IMR-90 (cell line): ENCODE results near the gene LRRC3B. TPM values are rescaled to one million over a fixed set of nuclear protein-coding genes. Genes with fewer than 3 reads are reported as not detected.

Experiments used
- ATAC-seq: fragments of 200-7000 bp; cut with Tn5 transposase; 2 replicates; pipeline ENCODE4 v1.9.1; 2020; ENCODE audit warnings: low read depth, mild to moderate bottlenecking, moderate library complexity
- BruUV-seq: library from RNA; stranded (reverse); fragments of 400-500 nt; replicated peaks from 2 replicates; lab custom pipeline; 2021; lab: Mats Ljungman, UMichigan
- CTCF ChIA-PET: fragments of 300-600 bp; formaldehyde crosslinking; extraction: SDS; loops from one replicate; lab custom pipeline; 2021; ENCODE audit warnings: antibody characterized with exemption; lab: Yijun Ruan, JAX
- POLR2A ChIA-PET: fragments of 300-600 bp; sonication (Branson Sonifier 250); formaldehyde crosslinking; loops from one replicate; lab custom pipeline; 2022; ENCODE audit warnings: antibody characterized with exemption; ENCODE audit not compliant: unreplicated experiment; lab: Charles Lee
- DNase-seq: peaks from one replicate; pipeline ENCODE4 v3.0.0; 2013
- H2AFZ ChIP-seq: replicated peaks from 2 replicates; pipeline ENCODE3; 2013; ENCODE audit warnings: low read length, mild to moderate bottlenecking; ENCODE audit not compliant: poor library complexity
- H2AK5ac ChIP-seq: 2 replicates; pipeline ENCODE4 v1.6.1; 2013; ENCODE audit warnings: low read depth, low read length, inconsistent platforms
- H2AK9ac ChIP-seq: replicated peaks from 2 replicates; pipeline ENCODE3; 2013; ENCODE audit warnings: mild to moderate bottlenecking, low read depth, low read length, moderate library complexity; ENCODE audit not compliant: poor library complexity
- H2BK120ac ChIP-seq: 2 replicates; pipeline ENCODE4 v1.6.1; 2013; ENCODE audit warnings: low read depth, low read length, inconsistent platforms
- H2BK15ac ChIP-seq: 3 replicates; pipeline ENCODE4 v1.6.1; 2013; ENCODE audit warnings: low read depth, low read length, inconsistent platforms
- H2BK20ac ChIP-seq: 2 replicates; pipeline ENCODE4 v1.6.1; 2013; ENCODE audit warnings: low read depth, mild to moderate bottlenecking, inconsistent platforms, low read length, moderate library complexity
- H2BK5ac ChIP-seq: 2 replicates; pipeline ENCODE4 v1.6.1; 2013; ENCODE audit warnings: mild to moderate bottlenecking, low read depth, low read length, inconsistent platforms; ENCODE audit not compliant: poor library complexity, severe bottlenecking
- H3K14ac ChIP-seq: replicated peaks from 2 replicates; pipeline ENCODE4 v1.6.1; 2013; ENCODE audit warnings: low read depth, low read length, inconsistent platforms
- H3K18ac ChIP-seq: 2 replicates; pipeline ENCODE4 v1.6.1; 2013; ENCODE audit warnings: low read depth, low read length, control low read depth
- H3K23ac ChIP-seq: 2 replicates; pipeline ENCODE4 v1.6.1; 2013; ENCODE audit warnings: low read depth, low read length, inconsistent platforms
- H3K27ac ChIP-seq: 2 replicates; pipeline ENCODE4 v1.5.1; 2013; ENCODE audit warnings: mild to moderate bottlenecking, control low read depth, low read length; ENCODE audit not compliant: insufficient read depth
- H3K27me3 ChIP-seq: 2 replicates; pipeline ENCODE4 v1.6.1; 2013; ENCODE audit warnings: low read length; ENCODE audit not compliant: control insufficient read depth, insufficient read depth
- H3K36me3 ChIP-seq: 2 replicates; pipeline ENCODE4 v1.6.1; 2013; ENCODE audit warnings: low read length, mixed read lengths; ENCODE audit not compliant: control insufficient read depth, insufficient read depth
- H3K4ac ChIP-seq: 2 replicates; pipeline ENCODE4 v1.6.1; 2013; ENCODE audit warnings: low read depth, low read length, inconsistent platforms
- H3K4me1 ChIP-seq: 2 replicates; pipeline ENCODE4 v1.6.1; 2013; ENCODE audit warnings: low read length, mixed read lengths; ENCODE audit not compliant: control insufficient read depth, insufficient read depth
- H3K4me2 ChIP-seq: 2 replicates; pipeline ENCODE4 v1.6.1; 2013; ENCODE audit warnings: low read depth, mild to moderate bottlenecking, control low read depth, low read length, moderate library complexity
- H3K4me3 ChIP-seq: 2 replicates; pipeline ENCODE4 v1.5.1; 2013; ENCODE audit warnings: low read depth, mild to moderate bottlenecking, control low read depth, low read length, moderate library complexity; ENCODE audit not compliant: insufficient read depth
- H3K56ac ChIP-seq: 2 replicates; pipeline ENCODE4 v1.6.1; 2013; ENCODE audit warnings: low read length, inconsistent platforms; ENCODE audit not compliant: insufficient read depth; ENCODE audit errors: extremely low read depth
- H3K79me1 ChIP-seq, 2 experiments: 2 replicates each; pipeline ENCODE4 v1.6.1; 2013; ENCODE audit warnings: low read length in 2 of 2, inconsistent platforms in 1 of 2, low read depth in 1 of 2
- H3K9ac ChIP-seq: 2 replicates; pipeline ENCODE4 v1.6.1; 2013; ENCODE audit warnings: low read depth, low read length, control low read depth
- H3K9me1 ChIP-seq: 2 replicates; pipeline ENCODE4 v1.6.1; 2013; ENCODE audit warnings: low read length, inconsistent platforms; ENCODE audit not compliant: insufficient read depth
- H3K9me3 ChIP-seq: 2 replicates; pipeline ENCODE4 v1.6.1; 2013; ENCODE audit warnings: low read length; ENCODE audit not compliant: control insufficient read depth, insufficient read depth
- H4K20me1 ChIP-seq: 2 replicates; pipeline ENCODE4 v1.6.1; 2013; ENCODE audit warnings: low read length, inconsistent platforms; ENCODE audit not compliant: insufficient read depth
- H4K5ac ChIP-seq: 2 replicates; pipeline ENCODE4 v1.6.1; 2013; ENCODE audit warnings: mild to moderate bottlenecking, low read depth, low read length, control low read depth
- H4K8ac ChIP-seq, 2 experiments: 2 replicates each; pipeline ENCODE4 v1.6.1; 2013; ENCODE audit warnings: low read depth in 2 of 2, low read length in 2 of 2, control low read depth in 1 of 2, inconsistent platforms in 1 of 2
- H4K91ac ChIP-seq: 2 replicates; pipeline ENCODE4 v1.6.1; 2013; ENCODE audit warnings: low read depth, low read length, inconsistent platforms; ENCODE audit not compliant: insufficient read depth
- BHLHE40 ChIP-seq: fragments of 150-350 bp; IDR thresholded peaks from 2 replicates; pipeline ENCODE4 v1.6.1; 2016; ENCODE audit warnings: mild to moderate bottlenecking, low read depth, low read length
- CEBPB ChIP-seq: IDR thresholded peaks from 2 replicates; pipeline ENCODE4 v1.6.1; 2012; ENCODE audit warnings: low read depth, low read length, improper control_type of control experiment
- CHD1 ChIP-seq: IDR thresholded peaks from 2 replicates; pipeline ENCODE4 v1.6.1; 2012; ENCODE audit warnings: low read depth, low read length, improper control_type of control experiment
- CTCF ChIP-seq: conservative IDR thresholded peaks from 2 replicates; pipeline ENCODE4 v1.5.1; 2012; ENCODE audit warnings: mild to moderate bottlenecking, low read depth, low read length, improper control_type of control experiment
- ELK1 ChIP-seq: fragments of 150-350 bp; IDR thresholded peaks from 2 replicates; pipeline ENCODE4 v1.6.1; 2016; ENCODE audit warnings: low read depth, mild to moderate bottlenecking, low read length, moderate library complexity, borderline replicate concordance
- FOS ChIP-seq: fragments of 150-350 bp; IDR thresholded peaks from 2 replicates; pipeline ENCODE4 v1.6.1; 2016; ENCODE audit warnings: low read depth, low read length
- MAFK ChIP-seq: IDR thresholded peaks from 2 replicates; pipeline ENCODE4 v1.6.1; 2012; ENCODE audit warnings: low read depth, low read length, improper control_type of control experiment
- MAZ ChIP-seq: IDR thresholded peaks from 2 replicates; pipeline ENCODE4 v1.6.1; 2012; ENCODE audit warnings: low read depth, mild to moderate bottlenecking, low read length, improper control_type of control experiment, moderate library complexity, borderline replicate concordance
- MXI1 ChIP-seq: IDR thresholded peaks from 2 replicates; pipeline ENCODE4 v1.6.1; 2012; ENCODE audit warnings: low read depth, mild to moderate bottlenecking, low read length, moderate library complexity, borderline replicate concordance
- NFE2L2 ChIP-seq: fragments of 150-350 bp; IDR thresholded peaks from 2 replicates; pipeline ENCODE4 v1.6.1; 2016; ENCODE audit warnings: low read depth, mild to moderate bottlenecking, low read length
- POLR2A ChIP-seq: IDR thresholded peaks from 2 replicates; pipeline ENCODE4 v1.6.1; 2012; ENCODE audit warnings: mild to moderate bottlenecking, low read depth, low read length
- RAD21 ChIP-seq: IDR thresholded peaks from 2 replicates; pipeline ENCODE4 v1.6.1; 2012; ENCODE audit warnings: low read length, improper control_type of control experiment
- RCOR1 ChIP-seq: IDR thresholded peaks from 2 replicates; pipeline ENCODE4 v1.6.1; 2012; ENCODE audit warnings: mild to moderate bottlenecking, low read length, improper control_type of control experiment; ENCODE audit not compliant: insufficient replicate concordance
- RFX5 ChIP-seq: IDR thresholded peaks from 2 replicates; pipeline ENCODE4 v1.8.0; 2012; ENCODE audit warnings: low read depth, mild to moderate bottlenecking, low read length, moderate library complexity
- SMC3 ChIP-seq: fragments of 150-350 bp; IDR thresholded peaks from 2 replicates; pipeline ENCODE4 v1.6.1; 2016; ENCODE audit warnings: low read depth, mild to moderate bottlenecking, antibody characterized with exemption, low read length, moderate library complexity
- USF2 ChIP-seq: fragments of 150-350 bp; IDR thresholded peaks from 2 replicates; pipeline ENCODE4 v1.6.1; 2017; ENCODE audit warnings: mild to moderate bottlenecking, antibody characterized with exemption, low read length, low read depth
- WGBS, 2 experiments: methylation state at CpG; one replicate each; pipeline versions ENCODE4 v1.1.5 to v1.1.7; 2013; ENCODE audit warnings: missing lambda C conversion rate in 2 of 2; ENCODE audit not compliant: insufficient read length in 1 of 2; ENCODE audit errors: extremely low coverage in 2 of 2; 5-methylcytosine and 5-hydroxymethylcytosine counted together
- dilution Hi-C: fragments of 300-500 bp; cut with HindIII; formaldehyde crosslinking; loops from one replicate; pipeline ENCODE4 v1.14.3; 2018; ENCODE audit warnings: low sequenced_read_pairs; ENCODE audit not compliant: unreplicated experiment
- in situ Hi-C: fragments of 300-500 bp; cut with MboI; formaldehyde crosslinking; loops from 3 replicates; pipeline ENCODE4 v1.14.3; 2019; ENCODE audit warnings: low sequenced_read_pairs, inconsistent platforms, mixed read lengths
- intact Hi-C: fragments of 100-400 bp; cut with micrococcal nuclease; formaldehyde crosslinking; loops from 2 replicates; pipeline ENCODE4 v1.10.0; 2022
- polyA plus RNA-seq, 3 experiments: library from polyadenylated mRNA; depleted of rRNA; stranded (reverse); fragments of >200 nt; gene quantifications; 2 replicates each; pipeline ENCODE4 v1.2.3, GENCODE V29; 2012; ENCODE audit warnings: low replicate concordance in 1 of 3
- total RNA-seq: library from RNA; depleted of rRNA; stranded (reverse); fragments of >200 nt; gene quantifications from 2 replicates; pipeline ENCODE4 v1.2.3, GENCODE V29; 2012

The LRRC3B gene
- total and polyA plus RNA-seq, 2 of the 4 experiments (the other 2 are of a cell fraction): not detected

GRCh38 chr3:26621906-26622620 is 509 bp upstream of the LRRC3B start:
- Histone ChIP-seq H3K4me2 (no peak overlapping the region), H3K23ac (no peak overlapping the region), H4K8ac (no peak overlapping the region), H3K9ac (no peak overlapping the region), H4K91ac (no peak overlapping the region), H4K20me1 (no peaks in the 10 kb centered on the region), H4K5ac (no peak overlapping the region), H3K4me1 (no peaks in the 10 kb centered on the region), H3K18ac (no peak overlapping the region), H2AK9ac (no peak overlapping the region), H2BK15ac (no peak overlapping the region), H3K79me1 (no peaks in the 10 kb centered on the region), H2BK20ac (no peak overlapping the region), H3K4ac (no peak overlapping the region), H3K36me3 (no peaks in the 10 kb centered on the region), H3K9me1 (no peaks in the 10 kb centered on the region), H2BK120ac (no peak overlapping the region), H3K4me3 (no peak overlapping the region), H3K56ac (no peak overlapping the region), H2AK5ac (no peak overlapping the region), H3K9me3 (peaks cover 11% of the 10 kb centered on the region; the same call in 1 of the 2 replicates), H3K27me3 (no peaks in the 10 kb centered on the region), H2BK5ac (no peak overlapping the region), H3K27ac (no peak overlapping the region), H3K14ac (no peak overlapping the region), H2AFZ (no peak overlapping the region)
- DNase-seq (no peak), ATAC-seq (no peak)
- TF ChIP-seq FOS: no peak
- no peak for TF ChIP-seq CTCF
- TF ChIP-seq MAFK: no peak
- TF ChIP-seq MAZ: no peak
- no peak for TF ChIP-seq NFE2L2
- no peak for TF ChIP-seq SMC3
- no peak for TF ChIP-seq BHLHE40
- TF ChIP-seq RCOR1: no peak
- TF ChIP-seq ELK1: no peak
- no peak for TF ChIP-seq CEBPB
- no peak for TF ChIP-seq RAD21
- TF ChIP-seq CHD1: no peak
- TF ChIP-seq MXI1: no peak
- no peak for TF ChIP-seq RFX5
- TF ChIP-seq USF2: no peak
- TF ChIP-seq POLR2A: no peak
- intact Hi-C loops (no loop called here), dilution Hi-C loops (no loop called here), in situ Hi-C loops (no loop called here)
- BruUV-seq: no TSS peak
- ChIA-PET POLR2A (no interaction called here), CTCF (no interaction called here)
- WGBS, 2 experiments: 5% methylated on average over 4 of the region's 25 CpGs; no CpG with 5 or more reads in 1 of the 2 experiments
